ENCODE measurements around the gene SELENON.
A peak's percentile ranks its signal among the peaks of the same experiment; 100 is the strongest.

SELENON gene

DNA sequence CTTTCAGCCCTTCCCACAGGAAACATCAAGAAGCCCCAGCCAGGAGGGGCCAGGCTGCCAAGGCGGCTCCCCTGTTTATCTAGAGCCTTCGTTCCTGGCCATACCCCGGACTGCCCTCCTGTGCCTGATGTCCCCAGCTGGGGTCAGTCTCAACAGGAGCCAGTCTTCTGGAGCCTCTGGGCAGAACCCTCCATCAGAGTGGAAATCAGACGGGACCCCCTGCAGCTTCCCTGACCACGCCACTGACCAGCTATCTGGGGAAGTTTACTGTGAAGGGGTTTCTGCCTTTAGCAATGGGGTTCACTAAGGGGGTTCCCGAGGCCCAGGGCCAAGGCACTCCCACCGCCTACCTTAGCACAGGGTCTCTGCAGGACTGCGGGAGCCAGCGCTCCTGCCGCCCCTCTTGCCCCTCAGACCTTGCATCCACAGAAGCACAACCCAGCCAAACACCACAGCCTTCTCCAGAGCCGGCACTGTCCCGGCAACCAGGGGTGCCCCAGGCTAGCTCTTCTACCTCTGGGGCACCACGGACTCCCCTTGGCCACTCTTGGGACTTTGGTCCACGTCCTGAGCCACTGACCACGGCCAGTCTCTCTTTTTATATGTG is 16.2 kb downstream of the SELENON start (continued):
- no peak for TF ChIP-seq MEIS1 (CRISPR knock-in tag; IDR thresholded peaks at IDR 0.05; ENCODE audit: borderline replicate concordance)
- no peak for TF ChIP-seq ZNF548 (tag by site-specific recombination; IDR thresholded peaks at IDR 0.05)
- TF ChIP-seq ZNF76 (tag by site-specific recombination; IDR thresholded peaks at IDR 0.05; ENCODE audit: borderline replicate concordance, low read depth) = no peak
- no peak for TF ChIP-seq RBAK (tag by site-specific recombination; IDR thresholded peaks at IDR 0.05)
- TF ChIP-seq ZFP69B (tag by site-specific recombination; IDR thresholded peaks at IDR 0.05) = no peak
- TF ChIP-seq, protein P1, sequence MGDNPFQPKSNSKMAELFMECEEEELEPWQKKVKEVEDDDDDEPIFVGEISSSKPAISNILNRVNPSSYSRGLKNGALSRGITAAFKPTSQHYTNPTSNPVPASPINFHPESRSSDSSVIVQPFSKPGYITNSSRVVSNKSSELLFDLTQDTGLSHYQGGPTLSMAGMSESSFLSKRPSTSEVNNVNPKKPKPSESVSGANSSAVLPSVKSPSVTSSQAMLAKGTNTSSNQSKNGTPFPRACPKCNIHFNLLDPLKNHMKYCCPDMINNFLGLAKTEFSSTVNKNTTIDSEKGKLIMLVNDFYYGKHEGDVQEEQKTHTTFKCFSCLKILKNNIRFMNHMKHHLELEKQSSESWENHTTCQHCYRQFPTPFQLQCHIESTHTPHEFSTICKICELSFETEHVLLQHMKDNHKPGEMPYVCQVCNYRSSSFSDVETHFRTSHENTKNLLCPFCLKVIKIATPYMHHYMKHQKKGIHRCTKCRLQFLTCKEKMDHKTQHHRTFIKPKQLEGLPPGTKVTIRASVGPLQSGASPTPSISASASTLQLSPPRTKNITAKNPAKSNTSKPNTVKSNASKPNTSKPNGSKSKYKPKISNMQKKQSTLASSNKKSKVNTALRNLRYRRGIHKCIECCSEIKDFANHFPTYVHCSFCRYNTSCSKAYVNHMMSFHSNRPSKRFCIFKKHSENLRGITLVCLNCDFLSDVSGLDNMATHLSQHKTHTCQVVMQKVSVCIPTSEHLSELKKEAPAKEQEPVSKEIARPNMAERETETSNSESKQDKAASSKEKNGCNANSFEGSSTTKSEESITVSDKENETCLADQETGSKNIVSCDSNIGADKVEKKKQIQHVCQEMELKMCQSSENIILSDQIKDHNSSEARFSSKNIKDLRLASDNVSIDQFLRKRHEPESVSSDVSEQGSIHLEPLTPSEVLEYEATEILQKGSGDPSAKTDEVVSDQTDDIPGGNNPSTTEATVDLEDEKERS (tag by site-specific recombination; IDR thresholded peaks at IDR 0.05) = no peak
- TF ChIP-seq, protein P2, sequence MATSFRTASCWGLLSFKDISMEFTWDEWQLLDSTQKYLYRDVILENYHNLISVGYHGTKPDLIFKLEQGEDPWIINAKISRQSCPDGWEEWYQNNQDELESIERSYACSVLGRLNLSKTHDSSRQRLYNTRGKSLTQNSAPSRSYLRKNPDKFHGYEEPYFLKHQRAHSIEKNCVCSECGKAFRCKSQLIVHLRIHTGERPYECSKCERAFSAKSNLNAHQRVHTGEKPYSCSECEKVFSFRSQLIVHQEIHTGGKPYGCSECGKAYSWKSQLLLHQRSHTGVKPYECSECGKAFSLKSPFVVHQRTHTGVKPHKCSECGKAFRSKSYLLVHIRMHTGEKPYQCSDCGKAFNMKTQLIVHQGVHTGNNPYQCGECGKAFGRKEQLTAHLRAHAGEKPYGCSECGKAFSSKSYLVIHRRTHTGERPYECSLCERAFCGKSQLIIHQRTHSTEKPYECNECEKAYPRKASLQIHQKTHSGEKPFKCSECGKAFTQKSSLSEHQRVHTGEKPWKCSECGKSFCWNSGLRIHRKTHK (tag by site-specific recombination; IDR thresholded peaks at IDR 0.05) = no peak
- TF ChIP-seq ZNF114 (tag by site-specific recombination; IDR thresholded peaks at IDR 0.05) = no peak

DNA sequence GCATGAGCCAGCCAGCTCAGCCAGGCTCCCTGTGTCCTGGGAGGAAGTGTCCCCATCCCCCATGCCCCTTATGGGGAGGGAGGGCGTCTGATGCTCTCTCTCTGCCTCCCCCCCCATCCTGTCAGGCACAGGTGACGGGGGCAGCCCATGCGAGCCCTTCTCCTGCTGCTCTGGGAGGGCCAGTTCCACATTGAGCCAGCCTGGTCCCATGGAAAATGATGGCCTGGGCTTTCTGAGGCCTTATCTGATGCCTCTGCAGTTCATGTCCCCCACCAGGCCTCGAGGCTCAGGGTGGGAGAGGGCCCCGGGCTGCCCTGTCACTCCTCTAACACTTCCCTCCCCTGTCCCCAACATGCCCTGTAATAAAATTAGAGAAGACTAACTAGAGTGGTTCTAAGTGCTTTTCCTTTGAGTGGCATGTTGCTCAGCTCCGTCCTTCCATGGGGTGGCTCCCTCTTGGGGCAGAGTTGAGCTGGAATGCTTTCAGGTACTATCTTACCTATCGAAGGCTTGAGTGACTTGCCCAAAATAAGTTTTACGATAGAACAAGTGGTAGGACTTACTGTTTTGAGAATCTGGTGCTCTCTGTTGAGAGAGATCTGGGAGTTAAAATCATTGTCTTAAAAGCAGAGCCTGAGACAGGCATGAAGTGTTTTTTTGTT is 18.0 kb downstream of the SELENON start:
- Histone ChIP-seq H3K4me3 (ENCODE audit: low read depth, low read length) (no peak overlapping the region), H3K36me3 (ENCODE audit: control insufficient read depth in 2 of 2, insufficient read depth in 1 of 2, low read length in 2 of 2) (peaks cover 0 to 46% of the 10 kb centered on the region in 2 experiments; a peak in 1 of 3 replicates), H3K27ac (ENCODE audit: extremely low read depth, low read depth, low read length) (0 out of 2 replicates have a peak overlapping the region, but pooled peaks have one; percentile 7), H3K4me1 (ENCODE audit: control insufficient read depth, insufficient read depth, low read length) (peaks cover 6% of the 10 kb centered on the region; the same call in 1 of the 2 replicates), H3K9me3 (ENCODE audit: control insufficient read depth, insufficient read depth, low read depth, low read length) (no peaks in the 10 kb centered on the region)
- POLR2A ChIA-PET = interaction anchor here (1.1 to 1.3 kb wide), 4 partner anchors 15 to 387 kb away, joined by 3 read pairs; partner anchors contain the start of genes MACO1 and PAQR7
- CTCF ChIA-PET = interaction anchor here (0.5 to 1.0 kb wide), 4 partner anchors 25 to 1799 kb away, joined by 3 read pairs; no protein-coding TSS in a partner anchor
- TF ChIP-seq GLIS1 (tag by site-specific recombination; IDR thresholded peaks at IDR 0.05) (peak; percentile 55), ZNF311 (tag by site-specific recombination; IDR thresholded peaks at IDR 0.05; ENCODE audit: borderline replicate concordance) (no peak), SP2 (tag by site-specific recombination; IDR thresholded peaks at IDR 0.05) (no peak), ZNF558 (tag by site-specific recombination; IDR thresholded peaks at IDR 0.05) (no peak), ZBTB20 (tag by site-specific recombination; IDR thresholded peaks at IDR 0.05) (0 out of 2 replicates have a peak, but pooled peaks have one; percentile 20), GLIS2 (tag by site-specific recombination; IDR thresholded peaks at IDR 0.05) (0 out of 2 replicates have a peak, but pooled peaks have one; percentile 30)
- TF ChIP-seq, protein P3, sequence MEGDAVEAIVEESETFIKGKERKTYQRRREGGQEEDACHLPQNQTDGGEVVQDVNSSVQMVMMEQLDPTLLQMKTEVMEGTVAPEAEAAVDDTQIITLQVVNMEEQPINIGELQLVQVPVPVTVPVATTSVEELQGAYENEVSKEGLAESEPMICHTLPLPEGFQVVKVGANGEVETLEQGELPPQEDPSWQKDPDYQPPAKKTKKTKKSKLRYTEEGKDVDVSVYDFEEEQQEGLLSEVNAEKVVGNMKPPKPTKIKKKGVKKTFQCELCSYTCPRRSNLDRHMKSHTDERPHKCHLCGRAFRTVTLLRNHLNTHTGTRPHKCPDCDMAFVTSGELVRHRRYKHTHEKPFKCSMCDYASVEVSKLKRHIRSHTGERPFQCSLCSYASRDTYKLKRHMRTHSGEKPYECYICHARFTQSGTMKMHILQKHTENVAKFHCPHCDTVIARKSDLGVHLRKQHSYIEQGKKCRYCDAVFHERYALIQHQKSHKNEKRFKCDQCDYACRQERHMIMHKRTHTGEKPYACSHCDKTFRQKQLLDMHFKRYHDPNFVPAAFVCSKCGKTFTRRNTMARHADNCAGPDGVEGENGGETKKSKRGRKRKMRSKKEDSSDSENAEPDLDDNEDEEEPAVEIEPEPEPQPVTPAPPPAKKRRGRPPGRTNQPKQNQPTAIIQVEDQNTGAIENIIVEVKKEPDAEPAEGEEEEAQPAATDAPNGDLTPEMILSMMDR (tag by site-specific recombination; IDR thresholded peaks at IDR 0.05) = peak; percentile 50; the same call in 1 of the 2 replicates
- TF ChIP-seq, protein P4, sequence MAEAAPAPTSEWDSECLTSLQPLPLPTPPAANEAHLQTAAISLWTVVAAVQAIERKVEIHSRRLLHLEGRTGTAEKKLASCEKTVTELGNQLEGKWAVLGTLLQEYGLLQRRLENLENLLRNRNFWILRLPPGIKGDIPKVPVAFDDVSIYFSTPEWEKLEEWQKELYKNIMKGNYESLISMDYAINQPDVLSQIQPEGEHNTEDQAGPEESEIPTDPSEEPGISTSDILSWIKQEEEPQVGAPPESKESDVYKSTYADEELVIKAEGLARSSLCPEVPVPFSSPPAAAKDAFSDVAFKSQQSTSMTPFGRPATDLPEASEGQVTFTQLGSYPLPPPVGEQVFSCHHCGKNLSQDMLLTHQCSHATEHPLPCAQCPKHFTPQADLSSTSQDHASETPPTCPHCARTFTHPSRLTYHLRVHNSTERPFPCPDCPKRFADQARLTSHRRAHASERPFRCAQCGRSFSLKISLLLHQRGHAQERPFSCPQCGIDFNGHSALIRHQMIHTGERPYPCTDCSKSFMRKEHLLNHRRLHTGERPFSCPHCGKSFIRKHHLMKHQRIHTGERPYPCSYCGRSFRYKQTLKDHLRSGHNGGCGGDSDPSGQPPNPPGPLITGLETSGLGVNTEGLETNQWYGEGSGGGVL (tag by site-specific recombination; IDR thresholded peaks at IDR 0.05) = peak; percentile 88
- TF ChIP-seq, protein P5, sequence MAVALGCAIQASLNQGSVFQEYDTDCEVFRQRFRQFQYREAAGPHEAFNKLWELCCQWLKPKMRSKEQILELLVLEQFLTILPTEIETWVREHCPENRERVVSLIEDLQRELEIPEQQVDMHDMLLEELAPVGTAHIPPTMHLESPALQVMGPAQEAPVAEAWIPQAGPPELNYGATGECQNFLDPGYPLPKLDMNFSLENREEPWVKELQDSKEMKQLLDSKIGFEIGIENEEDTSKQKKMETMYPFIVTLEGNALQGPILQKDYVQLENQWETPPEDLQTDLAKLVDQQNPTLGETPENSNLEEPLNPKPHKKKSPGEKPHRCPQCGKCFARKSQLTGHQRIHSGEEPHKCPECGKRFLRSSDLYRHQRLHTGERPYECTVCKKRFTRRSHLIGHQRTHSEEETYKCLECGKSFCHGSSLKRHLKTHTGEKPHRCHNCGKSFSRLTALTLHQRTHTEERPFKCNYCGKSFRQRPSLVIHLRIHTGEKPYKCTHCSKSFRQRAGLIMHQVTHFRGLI (tag by site-specific recombination; IDR thresholded peaks at IDR 0.05) = peak; percentile 85

Measured in HEK293 (cell line).